ENCODE results near the gene SPAG17.

Gene SPAG17

DNA sequence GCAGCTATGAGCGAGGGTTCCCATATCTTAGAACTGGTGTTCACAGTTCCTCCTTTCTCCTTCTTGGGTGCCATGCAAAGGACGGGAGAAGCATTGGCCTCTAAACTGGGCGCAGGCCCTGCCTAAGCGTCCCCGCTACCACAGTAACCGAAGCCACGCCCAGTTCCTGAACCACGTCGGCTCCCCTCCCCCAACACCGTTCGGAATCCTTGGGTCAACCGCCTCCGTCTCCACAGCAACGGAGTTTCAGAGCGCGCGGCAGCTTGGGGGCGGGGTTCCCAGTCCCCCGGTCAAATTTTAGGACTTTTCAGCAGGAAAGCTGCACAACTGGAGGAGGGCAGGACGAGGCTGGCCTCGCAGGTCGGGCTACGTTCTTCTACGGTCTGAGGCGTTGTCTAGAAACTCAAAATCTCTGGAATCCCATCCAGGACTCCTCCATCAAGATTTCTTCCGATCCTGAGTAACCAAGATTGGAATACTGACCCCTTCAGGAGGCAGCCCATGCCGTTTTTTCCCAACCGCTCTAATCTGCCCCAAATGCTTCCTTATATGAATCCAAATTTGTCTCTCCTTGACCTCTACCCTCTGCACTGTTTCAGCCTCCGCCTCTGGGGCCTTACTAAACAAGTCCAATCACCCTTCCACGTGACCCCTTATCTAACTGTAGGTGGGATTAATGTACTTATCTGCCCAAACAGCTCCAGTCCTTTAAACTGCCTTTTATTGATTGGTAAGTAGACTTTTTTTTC lies at the start of gene SPAG17:
Gene SPAG17 (minus strand): TSS at position 145 of the 749 bp plus-strand sequence. CDS start 71 bp downstream, at position 74.
- DNase-seq: no peak

DNA sequence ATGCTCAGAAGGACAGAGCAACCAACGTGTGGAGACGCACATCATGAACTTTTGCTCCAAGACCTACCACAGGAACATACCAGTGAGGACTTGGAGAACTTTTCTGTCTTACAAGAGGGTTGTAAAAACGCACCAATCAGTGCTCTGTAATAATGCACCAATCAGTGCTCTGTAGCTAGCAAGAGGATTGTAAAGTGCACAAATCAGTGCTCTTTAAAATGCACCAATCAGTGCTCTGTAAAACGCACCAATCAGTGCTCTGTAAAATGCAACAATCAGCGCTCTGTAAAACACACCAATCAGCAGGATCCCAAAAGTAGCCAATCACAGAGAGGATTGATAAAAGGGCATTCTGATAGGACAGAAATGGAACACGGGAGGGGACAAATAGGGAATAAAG lies 40.4 kb upstream of the SPAG17 start:
- DNase-seq: no peak

DNA sequence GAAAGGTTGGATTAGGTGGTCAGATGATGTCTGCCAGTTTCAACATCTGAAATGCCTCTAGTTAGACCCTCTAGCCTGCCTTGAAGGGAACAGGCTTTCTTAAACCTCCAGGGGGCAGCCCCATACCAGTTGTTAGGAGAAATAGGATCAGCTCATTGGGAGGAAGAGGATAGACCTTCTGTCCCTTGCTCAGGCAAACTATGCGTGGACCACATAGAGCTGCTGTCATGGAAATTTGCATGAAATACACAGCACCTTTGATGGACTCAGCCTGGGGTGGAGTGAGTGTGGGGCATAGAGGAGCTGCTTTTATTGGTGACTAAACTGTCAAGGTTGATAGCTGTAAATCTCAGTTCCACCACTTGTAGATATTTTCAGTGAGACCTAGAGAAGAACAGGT lies 38.4 kb upstream of the SPAG17 start:
- DNase-seq: no peak

DNA sequence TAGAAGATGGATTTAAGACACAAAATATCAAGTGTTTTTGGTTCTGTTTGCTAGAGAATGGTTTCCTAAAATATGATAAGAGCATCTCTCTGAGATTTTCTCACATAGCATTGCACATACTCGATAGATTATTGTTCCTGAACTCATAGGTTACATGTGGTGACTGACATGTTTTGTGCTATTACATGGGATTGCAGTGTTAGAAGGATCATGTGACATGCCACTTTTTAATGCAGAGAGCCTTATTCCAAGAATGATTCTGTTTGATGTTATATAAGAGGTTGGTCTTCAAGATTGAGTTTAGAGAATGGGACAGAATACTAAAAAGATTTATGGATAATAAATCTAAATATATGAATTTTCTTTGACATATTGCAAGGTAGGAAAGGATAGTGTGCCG lies 34.4 kb upstream of the SPAG17 start:
- no peak for DNase-seq

DNA sequence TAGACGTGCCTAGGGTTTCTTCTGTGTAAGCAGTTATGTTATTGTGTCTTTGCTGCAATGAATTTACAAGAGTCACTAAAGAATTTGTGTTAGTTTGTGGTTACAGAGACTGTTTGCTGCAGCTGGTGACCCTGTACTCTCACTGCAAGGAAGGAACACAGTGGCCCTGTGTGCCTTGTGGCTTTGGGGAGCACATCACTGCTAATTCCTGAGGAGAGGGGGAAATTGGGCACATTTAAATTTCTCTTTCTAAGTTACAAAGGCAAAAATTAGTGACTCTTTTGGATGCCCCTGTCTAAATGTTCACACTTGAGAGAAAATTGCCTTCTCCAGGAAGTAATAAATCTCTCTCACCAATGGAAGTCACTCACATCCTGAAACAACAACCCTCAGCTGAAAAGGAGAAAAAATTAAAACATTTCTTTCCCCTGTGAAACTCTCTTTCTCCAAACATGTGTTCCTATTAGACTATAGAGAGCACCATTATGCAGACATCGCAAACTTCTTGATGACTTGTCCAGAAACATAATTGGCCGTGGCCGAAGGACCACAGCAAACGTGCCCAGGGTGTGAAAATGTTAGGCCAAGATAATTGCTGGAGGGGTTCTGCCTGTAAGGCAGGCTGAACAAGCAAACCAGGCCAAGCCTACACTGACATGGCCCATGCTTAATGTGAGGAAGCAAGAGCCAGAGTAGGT lies 32.3 kb upstream of the SPAG17 start:
- DNase-seq: no peak

DNA sequence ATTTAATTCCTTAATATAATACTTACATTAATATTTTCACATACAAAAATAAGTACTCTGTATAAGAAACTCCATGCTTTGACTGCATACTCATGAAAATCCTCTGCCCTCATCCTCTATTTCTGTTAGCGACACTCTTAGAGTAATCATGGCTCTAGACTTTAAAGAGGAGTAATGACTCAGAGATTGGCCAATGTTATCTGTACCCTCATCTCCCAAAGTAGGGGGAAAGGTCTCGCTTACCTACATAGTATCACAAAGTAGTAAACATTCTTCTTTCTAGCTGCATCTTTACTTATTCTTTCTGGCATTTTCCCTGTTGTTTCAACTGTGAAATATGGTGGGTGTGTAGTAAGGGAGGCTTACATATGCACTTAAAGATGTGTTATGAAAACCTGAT lies 29.8 kb upstream of the SPAG17 start:
- DNase-seq: no peak

DNA sequence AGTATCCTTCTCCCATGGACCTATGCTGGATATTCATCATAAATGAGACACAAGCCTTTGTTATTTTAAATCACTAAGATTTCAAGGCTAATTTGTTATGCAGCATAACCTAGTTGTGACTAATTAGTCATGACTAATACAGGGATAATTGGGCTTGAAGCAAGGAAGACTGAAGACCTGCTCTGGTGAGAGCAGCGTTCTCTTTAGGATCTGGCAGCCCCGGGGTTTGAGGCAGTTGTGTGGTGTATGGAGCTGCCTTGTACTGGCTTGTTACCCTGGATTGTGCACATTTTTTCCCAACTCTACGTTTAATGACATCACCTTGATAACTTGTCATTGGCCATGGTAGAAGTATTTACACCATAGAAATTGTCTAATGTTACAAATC lies 25.7 kb upstream of the SPAG17 start:
- DNase-seq: no peak

DNA sequence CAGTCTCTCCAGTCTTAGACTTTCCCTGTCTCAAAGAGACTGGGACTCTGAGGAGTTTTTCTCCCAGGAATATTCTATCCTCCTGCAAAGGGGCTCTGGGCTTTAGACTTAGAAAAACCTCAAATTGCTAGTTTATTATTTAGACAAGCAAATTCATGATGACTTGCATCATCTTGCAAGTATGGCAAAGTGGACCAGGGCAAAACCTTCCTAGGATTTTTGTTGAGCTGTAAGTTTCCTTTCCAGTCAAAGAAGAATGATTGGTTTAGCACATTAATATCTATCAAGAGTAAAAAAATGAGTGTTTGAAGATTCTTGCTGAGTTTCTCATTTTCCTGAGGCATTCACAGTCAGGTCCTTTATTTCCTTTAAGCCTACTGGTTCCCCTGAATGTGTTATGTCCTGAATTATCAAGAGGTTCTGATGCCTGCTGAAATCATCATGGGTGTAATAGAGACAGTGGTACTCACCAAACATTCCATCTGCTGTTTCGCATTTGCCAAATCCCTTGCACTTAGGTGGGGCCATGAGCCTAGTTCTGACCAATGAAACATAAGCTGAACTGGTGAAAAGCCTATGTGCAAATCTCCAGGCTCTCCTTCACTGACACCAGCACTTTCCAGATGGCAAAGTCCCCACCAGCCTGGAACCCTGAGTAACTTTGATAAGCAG lies 25.2 kb upstream of the SPAG17 start:
- no peak for DNase-seq

DNA sequence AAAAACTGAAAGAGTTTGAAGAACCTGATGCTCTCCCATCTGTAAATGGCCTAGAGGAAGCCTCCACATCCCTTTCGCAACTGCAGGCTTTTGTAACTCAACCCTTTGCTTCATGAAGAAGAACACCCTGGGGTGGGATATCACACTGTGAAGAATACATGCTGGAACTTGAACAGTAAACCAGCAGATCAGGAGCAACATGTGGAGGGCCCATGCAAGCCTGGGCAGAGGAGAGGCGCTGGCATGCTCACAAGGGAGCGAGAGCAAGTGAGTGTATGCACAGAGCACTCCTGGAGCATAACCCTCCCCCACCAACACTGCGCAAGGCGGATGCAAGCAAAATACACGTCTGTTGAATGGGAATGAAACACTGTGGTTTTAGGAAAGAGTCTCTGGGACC lies 24.6 kb upstream of the SPAG17 start:
- DNase-seq: no peak

DNA sequence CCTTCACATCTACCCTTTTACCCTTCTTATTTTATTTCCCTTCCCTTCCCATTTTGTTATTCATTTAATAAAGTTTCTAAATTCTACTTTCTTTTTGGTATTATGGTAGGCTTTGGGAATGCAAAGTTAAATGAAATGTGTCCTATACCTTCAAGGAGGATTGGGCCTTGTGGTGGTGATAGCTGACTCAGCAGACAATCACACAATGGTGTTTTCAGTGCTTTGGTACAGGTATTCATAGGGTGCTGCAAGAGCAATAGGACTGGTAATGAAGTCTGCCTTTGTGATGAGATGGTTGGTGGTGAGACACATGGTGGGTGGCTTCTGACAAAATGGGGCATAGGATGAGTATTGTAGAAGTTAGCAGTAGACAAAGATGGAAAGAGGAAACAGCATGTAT lies 21.9 kb upstream of the SPAG17 start:
- DNase-seq: no peak

DNA sequence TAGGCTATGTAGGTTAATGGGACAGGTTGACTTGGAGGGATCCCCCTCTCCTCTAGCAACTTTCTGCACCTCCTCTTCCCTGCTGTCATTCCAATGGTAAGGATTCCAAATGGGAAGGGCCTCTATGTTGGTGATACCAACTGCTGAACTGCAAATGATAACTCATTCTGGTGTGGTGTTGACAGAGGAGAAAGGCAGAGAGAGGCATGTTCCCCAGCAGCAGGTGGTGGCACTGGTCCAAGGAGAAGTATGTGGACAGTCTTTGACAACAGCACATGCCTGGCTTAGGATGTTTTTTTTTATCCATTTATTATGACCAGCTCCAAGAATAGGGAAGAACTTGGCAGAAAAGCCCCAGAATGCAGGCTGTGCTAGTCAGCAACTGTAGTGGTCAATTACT lies 19.6 kb upstream of the SPAG17 start:
- no peak for DNase-seq

DNA sequence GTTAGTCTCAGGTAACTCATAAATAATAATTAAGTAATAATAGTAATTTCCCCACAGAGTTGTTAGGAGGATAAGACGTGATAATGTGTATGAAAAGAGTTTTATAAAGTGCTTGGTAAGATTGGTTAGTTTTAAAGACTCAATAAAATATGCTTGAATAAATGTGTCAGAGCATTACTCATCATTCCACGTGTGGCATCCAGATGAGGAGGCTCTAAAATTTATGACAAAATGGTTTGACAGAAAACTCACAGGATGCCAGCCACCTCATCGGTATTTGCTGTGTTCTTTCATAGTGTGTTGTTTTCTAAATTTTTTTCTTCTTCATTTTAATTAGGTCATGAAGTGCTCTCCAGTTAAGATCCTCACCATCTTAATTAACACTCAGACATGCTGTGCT lies 19.1 kb upstream of the SPAG17 start:
- DNase-seq: no peak

DNA sequence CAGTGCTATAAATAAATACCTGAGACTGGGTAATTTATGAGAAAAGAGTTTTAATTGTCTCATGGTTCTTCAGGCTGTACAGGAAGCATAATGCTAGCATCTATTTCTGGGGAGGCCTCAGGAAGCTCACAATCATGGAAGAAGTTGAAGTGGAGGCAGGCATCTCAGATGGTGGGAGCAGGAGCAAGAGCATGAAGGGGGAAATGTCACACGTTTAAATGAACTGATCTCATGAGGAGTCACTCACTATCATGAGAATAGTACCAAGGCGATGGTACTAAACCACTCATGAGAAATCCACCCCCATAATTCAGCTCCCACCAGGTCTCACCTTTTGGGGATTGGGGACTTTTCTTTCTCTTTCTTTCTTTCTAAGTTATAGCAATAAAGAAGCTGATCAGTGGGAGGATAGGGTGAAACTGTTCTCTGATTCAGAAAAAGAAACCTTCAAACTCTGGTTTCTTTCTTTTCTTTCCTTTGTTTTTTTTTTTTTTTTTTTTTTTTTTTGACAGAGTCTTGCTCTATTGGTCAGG lies 17.1 kb upstream of the SPAG17 start:
- no peak for DNase-seq

DNA sequence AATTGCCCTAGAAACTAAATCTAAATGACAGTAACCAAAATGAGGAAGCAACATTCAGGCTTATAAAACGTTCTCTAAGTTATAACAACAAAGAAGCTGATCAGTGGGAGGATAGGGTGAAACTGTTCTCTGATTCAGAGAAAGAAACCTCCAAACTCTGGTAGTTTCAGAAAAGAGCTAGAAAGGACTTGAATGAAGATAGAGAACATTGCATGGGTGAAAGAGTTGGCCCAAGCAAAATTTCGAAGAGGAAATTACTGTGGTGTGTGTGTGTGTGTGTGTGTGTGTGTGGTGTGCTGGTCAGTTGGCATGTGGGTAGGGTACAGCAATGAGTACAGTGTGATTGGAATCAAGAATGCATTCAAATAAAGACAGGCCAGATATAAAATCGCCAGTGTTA lies 16.5 kb upstream of the SPAG17 start:
- no peak for DNase-seq

DNA sequence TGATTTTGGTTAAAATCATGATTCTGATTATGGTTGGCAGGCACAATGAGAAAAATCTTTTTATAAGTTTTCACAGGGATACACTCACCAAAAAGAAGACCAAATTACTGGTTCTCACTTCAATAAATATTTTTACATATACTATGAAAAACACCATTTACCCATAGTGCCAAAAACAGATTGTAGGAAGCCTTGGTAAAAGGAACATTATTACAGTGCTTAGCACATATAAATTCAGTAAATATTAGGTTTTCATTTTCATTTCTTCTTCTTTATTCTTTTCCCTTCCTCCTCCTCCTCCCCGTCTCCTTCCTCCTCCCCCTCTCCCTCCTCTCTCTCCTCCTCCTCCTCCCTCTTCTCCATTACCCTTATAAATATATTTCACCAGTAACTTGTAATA lies 15.8 kb upstream of the SPAG17 start:
- DNase-seq: no peak

DNA sequence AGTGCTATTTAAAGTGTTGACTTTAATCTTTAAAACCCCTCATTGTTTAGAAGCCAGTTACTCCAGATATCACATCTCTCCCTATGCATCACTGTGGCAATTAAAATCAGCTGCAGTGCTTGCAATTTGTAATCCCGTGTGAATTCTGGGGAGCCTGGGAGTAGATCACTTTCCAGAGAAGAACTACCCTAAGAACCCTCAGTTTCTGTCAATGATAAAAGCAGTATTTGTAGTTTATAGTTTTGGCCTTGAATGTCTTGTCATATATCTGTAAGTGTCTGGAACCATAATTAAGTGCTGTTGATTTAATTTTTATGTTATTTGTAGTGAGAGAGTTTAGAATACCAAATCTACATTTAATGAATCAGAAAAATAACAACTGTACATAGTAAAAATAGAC lies 5.5 kb upstream of the SPAG17 start:
- DNase-seq: no peak

DNA sequence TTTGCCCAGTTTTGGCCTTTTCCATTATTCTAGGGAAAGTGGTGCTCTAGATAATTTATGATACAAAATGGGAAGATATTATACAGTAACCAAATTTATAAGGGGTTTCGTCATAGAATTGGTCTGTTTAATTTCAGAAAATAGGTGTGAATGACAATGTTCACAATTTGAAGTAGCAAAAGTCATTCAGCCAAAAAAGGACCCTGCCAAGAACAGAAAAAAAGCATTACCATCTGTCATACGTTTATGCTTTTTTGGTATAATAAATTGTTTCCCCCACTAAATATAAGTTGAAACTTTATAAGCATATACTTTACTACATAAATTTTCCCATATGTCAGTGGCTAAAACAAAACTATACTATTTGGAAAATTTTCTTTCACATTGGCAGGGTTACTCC lies 4.5 kb upstream of the SPAG17 start:
- DNase-seq: no peak

DNA sequence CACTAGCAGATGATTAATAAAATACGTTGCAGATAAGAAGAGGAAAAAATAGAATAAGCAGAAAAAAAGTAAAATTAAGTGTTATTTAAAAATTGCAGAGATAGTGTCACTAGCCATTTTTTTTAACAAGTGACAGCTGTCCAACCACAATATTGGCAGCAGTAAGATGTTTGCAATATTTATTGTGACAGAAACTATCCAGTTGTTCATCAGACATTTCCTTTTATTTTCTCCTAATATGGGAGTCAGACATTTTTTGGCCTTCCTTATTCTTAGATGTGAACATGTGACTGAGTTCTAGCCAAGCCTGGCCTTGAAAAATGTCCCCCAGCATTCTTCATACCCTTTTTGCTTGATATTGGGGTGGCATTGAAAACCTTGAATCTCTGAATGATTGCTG lies 3.4 kb upstream of the SPAG17 start:
- no peak for DNase-seq

DNA sequence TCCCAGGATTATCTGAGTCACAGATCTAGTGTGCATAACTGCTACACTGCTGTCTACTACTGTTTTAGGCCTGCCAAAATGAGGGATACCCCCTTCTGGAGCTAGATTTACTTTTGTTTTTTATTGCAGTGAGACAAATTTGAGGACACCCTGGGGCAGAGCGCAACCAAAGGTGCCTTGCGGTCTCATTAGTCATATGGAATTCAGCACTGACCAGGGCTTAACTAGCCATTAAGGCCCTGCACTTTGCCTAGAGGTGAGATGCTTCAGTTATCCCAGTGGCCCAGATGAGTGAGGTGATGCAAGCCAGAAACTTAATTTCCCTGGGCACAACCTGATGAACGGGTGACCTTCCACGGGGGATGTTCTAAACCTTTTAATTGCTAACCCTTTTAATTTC lies 998 bp upstream of the SPAG17 start:
- no peak for DNase-seq

DNA sequence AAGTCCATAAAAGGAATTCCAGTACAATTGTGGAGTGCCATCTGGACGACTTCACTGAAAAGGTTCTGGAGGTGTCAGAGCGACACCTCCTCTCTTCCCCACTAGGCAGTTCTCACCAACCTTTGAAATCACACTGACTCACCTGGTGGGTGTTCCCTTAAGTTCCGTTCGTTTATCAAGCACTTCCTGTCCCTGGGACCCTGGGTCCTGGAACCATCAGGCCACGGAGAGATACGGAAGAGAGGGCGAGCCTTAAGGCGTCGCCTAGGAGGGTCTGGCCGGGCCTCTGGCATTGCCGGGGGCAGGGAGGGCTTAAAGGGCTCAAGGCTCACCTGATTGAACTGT lies 317 bp downstream of the SPAG17 start:
- DNase-seq: no peak

DNA sequence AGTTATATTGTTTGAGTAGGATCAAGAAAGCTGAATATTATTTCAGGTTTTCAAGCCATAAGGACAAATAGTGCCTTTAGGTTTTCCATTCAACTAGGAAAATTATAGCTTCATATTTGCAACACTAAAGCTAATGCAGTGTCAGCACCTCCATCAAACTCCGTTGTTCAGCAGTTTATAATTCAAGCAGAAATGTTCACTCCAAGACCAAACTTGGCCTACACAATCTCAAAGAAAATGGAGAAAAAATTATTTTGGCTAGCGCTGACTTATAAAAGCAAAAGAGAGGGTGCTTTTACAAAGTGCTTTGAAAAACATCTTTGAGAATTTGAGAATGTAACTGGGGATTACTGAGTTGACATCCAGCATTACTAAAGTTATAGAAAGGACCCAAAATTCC lies 1.4 kb downstream of the SPAG17 start:
- DNase-seq: no peak

DNA sequence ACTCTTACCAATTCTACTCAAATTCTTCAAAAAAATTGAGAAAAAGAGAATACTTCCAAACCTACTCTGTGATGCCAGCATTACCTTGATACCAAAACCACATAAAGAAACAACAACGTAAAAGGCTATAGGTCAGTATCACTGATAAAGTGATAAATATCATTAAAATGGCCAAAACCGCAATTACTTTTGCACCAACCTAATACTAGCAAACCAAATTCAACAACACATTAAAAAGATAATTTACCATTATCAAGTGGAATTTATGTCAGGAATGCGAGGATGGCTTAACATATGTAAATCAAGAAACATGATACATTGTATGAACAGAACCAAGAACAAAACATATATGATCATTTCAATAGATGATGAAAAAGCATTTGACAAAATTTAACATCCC lies 7.0 kb downstream of the SPAG17 start:
- DNase-seq: no peak

DNA sequence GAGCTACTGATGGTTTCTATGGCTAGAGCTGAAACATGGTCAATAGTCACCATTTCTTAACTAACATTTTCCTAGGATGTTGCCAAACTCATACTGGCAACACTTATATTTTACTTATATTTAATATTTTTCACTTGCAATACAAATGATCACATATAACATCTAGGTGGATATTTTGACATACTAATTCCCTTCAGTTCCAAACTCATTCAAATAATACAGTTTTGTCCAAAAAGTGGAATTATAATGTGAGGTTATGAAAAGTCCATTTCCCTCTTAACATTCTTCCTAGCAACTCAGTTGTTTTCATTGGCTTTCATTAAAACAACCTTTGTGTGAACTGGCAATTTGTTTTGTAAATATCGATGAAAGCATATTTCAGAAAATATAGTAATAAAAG lies 16.0 kb downstream of the SPAG17 start:
- DNase-seq: no peak

DNA sequence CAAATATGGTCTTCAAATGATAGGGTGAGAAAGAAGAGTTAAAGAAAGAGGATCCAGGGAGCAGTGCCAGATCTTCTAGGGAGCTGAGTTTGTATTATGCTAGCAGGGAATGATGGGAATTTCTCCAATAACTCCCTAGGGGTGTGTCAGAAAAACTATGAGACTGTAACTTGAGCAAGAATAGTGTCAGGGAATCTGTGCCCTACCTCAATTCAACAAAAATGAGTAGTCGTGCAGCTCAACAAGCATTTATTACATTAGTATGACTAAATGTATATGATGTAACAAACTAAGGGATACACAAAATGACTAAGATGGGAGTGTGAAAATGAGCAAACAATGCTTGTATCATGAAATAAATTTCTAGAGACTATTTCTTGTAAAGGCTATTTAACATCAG lies 24.2 kb downstream of the SPAG17 start:
- DNase-seq: no peak
